HG03025 (cell line): ENCODE data around the gene OSTN.
"Not testable (repeated sequence)": the region's sequence is repeated elsewhere in the genome, so short reads cannot be mapped to it uniquely, and the experiment has no call there.

Experiments used
- ATAC-seq: cut with Tn5 transposase; IDR thresholded peaks from one replicate; pipeline ENCODE4 v1.9.1; 2021; ENCODE audit warnings: mild to moderate bottlenecking, moderate library complexity; ENCODE audit not compliant: unreplicated experiment, low FRiP score

OSTN gene

DNA sequence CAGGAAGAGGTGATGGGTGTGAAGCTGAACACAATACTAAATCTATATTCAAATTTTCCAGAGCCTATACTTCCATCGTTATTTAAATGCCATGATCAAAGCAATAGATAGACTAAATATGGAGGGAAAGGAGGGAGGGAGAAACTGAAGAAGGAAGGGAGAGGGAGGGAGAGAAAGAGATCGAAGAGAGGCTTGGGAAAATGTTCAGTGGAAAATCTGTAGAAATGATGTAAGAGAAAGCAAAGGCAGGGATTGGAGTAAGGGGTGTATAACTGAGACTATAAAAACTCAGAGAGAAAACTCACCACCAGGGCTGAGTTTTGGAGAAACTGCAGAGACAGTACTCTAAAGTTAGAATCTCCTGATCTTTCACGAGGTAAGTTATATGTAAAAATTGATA lies at the start of gene OSTN:
Gene OSTN (plus strand): TSS at position 310 of the 400 bp plus-strand sequence. CDS start 13,292 bp downstream, outside the sequence.
- no peak for ATAC-seq

GRCh38 chr3:191151653-191152052 lies 47.4 kb upstream of the OSTN start:
- ATAC-seq, result no peak

DNA sequence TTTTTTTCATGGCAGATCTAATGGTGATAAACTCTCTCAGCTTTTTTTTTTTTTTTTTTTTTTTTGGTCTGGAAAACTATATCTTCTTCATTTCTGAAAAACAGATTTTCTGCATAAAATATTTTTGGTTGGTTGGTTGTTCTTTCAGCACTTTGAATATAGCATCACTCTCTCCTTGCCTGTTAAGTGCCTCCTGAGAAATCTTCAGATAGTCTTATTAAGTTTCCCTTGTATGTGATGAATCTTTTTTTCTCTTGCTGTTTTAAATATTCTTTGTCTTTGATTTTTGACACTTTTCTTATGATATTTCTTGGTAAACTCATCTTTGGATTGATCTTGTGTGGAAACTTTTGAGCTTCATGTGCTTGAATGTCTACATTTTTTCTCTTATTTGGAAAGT lies 44.2 kb upstream of the OSTN start:
- no peak for ATAC-seq

- ATAC-seq, result no peak
These were observed 40.8 kb upstream of the OSTN start for GRCh38 chr3:191158247-191158646.

DNA sequence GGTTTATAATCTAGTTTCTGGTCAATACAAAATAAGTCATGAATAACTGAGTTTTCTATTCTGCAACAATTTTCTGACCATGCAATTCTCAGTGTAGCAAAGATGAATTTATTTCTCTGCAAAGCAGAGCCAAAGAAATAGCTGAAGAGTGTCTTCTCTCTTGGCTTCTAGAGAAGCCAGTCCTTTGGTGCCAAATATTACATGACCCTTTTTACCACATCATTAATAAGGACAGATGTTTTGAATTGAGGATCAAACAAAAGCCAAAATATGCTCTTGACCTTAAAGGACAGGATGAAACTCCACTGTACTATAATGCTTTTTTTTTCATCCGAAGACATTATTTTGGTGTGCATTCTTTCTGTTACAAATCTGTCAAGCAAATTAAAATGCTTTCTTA lies 40.2 kb upstream of the OSTN start:
- ATAC-seq, result no peak

GRCh38 chr3:191165802-191166201 lies 33.2 kb upstream of the OSTN start:
- ATAC-seq, result no peak

DNA sequence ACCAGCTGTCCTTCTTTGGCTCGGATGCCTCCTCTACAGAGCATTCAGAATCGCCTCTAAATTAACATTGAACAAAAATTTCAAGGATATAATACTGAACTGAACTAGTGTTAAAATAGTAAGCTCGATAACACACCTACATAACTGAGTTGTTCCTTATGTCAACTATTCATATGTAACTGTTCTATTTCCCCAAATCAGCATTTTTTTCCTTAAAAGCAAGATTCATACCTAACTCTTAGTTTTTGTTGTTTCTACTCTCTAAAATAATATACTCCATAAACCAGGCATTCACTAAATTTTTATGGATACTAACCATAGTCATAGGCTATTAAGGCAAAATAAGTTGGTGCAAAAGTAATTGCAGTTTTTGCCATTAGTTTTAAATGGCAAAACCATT lies 32.7 kb upstream of the OSTN start:
- ATAC-seq, result no peak

- ATAC-seq, result no peak
These were observed 29.5 kb upstream of the OSTN start for GRCh38 chr3:191169566-191169965.

DNA sequence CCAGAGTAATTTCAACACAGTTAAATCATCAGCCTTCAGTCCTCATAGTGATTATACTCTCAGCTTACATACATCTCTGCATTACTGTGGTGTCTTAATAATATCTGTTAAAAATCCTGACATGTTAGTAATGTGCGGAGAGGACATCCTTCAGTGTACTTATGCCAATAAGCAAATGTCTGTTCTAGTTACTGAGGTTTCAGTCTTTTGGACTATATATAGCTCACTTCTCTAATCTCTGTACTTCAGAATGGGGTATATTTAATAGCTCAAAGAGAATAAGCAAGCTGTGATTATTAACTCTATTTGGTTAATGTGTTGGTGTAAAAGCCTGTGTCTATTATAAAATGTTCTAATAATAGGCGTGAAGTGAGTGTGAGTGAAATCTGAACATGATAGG lies 28.9 kb upstream of the OSTN start:
- no peak for ATAC-seq

DNA sequence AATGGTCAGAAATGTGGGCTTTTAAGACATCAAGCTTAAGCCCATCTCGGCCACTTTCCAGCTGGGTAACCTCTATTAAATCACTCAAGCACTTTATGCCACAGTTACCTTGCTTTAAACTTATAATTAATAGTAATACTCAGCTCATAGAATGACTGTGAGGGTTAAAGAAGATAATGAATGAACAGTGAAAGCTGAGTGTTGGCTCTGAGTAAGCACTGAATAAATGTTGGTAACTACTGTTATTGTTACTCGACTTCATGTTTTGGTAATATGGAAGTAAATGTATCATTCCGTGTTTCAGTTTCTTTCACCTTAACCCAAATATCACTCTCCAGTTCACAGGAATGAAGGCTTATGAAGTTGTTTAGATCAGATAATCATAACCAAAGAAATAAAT lies 23.9 kb upstream of the OSTN start:
- ATAC-seq, result no peak

- no peak for ATAC-seq
These were observed 22.8 kb upstream of the OSTN start for GRCh38 chr3:191176038-191176785.

DNA sequence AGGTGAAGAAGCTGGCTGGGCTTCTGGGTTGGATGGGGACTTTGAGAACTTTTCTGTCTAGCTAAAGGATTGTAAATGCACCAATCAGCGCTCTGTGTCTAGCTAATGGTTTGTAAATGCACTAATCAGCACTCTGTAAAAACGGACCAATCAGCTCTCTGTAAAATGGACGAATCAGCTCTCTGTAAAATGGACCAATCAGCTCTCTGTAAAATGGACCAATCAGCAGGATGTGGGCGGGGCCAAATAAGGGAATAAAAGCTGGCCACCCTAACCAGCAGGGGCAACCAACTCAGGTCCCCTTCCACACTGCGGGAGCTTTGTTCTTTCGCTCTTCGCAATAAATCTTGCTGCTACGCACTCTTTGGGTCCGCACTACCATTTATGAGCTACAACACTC lies 13.7 kb upstream of the OSTN start:
- not testable (repeated sequence) for ATAC-seq

GRCh38 chr3:191188246-191188645 lies 10.8 kb upstream of the OSTN start:
- not testable (repeated sequence) for ATAC-seq

DNA sequence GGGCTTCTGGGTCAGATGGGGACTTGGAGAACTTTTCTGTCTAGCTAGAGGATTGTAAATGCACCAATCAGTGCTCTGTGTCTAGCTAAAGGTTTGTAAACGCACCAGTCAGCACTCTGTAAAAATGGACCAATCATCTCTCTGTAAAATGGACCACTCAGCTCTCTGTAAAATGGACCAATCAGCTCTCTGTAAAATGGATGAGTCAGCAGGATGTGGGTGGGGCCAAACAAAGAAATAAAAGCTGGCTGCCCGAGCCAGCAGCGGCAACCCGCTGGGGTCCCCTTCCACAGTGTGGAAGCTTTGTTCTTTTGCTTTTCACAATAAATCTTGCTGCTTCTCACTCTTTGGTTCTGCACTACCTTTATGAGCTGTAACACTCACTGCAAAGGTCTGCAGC lies 6.8 kb upstream of the OSTN start:
- not testable (repeated sequence) for ATAC-seq

DNA sequence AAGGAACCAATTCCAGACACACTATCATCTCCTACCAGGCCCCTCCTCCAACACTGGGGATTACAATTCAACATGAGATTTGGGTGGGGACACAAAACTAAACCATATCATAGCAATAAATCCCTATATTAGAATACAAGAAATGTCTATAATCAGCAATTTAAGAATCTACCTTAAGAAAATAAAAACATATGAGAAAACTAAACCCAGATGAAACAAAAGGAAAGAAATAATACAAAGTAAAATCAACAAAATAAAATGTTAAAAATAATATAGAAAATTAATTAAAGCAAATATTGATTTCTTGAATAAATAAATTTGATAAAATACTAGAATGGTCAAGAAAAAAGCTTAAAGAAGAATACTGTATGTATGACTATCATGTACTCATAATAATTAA lies 6.1 kb upstream of the OSTN start:
- no peak for ATAC-seq

DNA sequence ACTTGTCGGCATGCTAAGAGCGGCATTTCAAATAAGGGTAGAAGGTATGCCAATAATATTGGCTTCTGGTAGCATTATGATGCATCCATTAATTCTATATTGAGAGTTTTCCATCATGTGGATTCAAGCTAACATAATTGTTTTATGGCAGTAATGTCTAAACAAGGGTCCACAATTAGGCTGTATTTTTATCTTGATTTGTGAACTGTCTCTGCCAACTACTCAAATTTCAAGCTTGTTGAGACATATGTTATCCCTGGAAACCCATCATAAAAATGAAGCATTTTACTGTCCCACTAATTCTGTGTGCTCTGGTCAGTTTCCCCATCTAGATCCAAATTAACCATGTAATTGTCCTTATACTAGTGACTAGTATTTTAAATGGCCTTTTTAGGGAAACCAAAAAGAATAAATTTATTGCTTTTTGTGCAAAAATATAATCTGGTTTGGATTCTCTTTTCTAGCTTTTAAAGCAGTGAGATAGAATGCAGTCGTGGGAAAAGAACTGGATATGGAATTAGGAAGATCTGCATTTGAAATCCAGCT lies 1.2 kb upstream of the OSTN start:
- no peak for ATAC-seq

- no peak for ATAC-seq
These were observed 561 bp upstream of the OSTN start for GRCh38 chr3:191198480-191198879.

GRCh38 chr3:191210032-191210431 lies 11.0 kb downstream of the OSTN start:
- no peak for ATAC-seq

GRCh38 chr3:191216510-191216909 lies 17.5 kb downstream of the OSTN start:
- no peak for ATAC-seq

DNA sequence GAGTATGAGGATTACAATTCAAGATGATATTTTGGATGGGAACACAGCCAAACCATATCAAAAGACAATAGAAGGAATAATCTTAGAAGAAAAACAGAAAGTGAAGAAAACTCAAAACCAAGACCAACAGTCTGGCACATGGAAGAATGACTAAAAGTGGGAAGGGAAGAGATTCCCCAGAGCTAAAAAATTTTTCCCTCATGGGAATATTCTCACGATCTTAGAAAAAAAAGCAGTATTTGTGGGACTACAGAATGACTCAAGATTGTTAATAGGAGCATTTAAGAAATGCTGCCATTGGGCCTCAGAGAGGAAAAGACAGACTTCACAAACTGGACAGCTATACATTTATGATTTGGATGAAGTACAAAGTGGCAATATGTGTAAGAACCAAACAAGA lies 18.3 kb downstream of the OSTN start:
- ATAC-seq, result no peak

- no peak for ATAC-seq
These were observed 21.9 kb downstream of the OSTN start for GRCh38 chr3:191220908-191221307.

- no peak for ATAC-seq
These were observed 22.6 kb downstream of the OSTN start for GRCh38 chr3:191221638-191222037.
